HG02759 (cell line): ENCODE data around the gene APOC4.
"Not testable (repeated sequence)": the region's sequence is repeated elsewhere in the genome, so short reads cannot be mapped to it uniquely, and the experiment has no call there.

ENCODE experiments used
- ATAC-seq: cut with Tn5 transposase; IDR thresholded peaks from one replicate; pipeline ENCODE4 v1.9.1; 2021; ENCODE audit warnings: mild to moderate bottlenecking, moderate library complexity; ENCODE audit not compliant: unreplicated experiment

APOC4 gene

GRCh38 chr19:44957526-44957925, 15.5 kb downstream of the APOC4 start:
- ATAC-seq: no peak

GRCh38 chr19:44958090-44958489, 16.1 kb downstream of the APOC4 start:
- ATAC-seq: no peak

DNA sequence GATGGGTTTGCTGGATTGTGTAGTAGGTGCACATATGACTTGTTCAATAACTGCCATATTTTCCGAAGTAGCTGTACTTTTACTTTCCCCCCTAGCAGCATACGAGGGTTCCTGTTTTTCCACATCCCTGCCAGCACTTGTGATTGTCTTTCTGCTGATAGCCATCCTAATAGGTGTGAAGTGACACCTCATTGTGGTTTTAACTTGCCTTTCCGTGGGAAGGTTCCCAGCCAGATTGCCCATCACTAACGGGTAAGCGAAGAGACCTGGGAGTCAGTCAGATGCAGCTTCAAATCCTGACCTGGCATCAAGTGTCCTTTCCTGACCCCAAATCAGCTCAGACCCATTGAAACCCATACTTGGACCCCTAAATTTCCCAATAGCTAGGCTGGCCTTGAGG, 17.7 kb downstream of the APOC4 start:
- no peak for ATAC-seq

DNA sequence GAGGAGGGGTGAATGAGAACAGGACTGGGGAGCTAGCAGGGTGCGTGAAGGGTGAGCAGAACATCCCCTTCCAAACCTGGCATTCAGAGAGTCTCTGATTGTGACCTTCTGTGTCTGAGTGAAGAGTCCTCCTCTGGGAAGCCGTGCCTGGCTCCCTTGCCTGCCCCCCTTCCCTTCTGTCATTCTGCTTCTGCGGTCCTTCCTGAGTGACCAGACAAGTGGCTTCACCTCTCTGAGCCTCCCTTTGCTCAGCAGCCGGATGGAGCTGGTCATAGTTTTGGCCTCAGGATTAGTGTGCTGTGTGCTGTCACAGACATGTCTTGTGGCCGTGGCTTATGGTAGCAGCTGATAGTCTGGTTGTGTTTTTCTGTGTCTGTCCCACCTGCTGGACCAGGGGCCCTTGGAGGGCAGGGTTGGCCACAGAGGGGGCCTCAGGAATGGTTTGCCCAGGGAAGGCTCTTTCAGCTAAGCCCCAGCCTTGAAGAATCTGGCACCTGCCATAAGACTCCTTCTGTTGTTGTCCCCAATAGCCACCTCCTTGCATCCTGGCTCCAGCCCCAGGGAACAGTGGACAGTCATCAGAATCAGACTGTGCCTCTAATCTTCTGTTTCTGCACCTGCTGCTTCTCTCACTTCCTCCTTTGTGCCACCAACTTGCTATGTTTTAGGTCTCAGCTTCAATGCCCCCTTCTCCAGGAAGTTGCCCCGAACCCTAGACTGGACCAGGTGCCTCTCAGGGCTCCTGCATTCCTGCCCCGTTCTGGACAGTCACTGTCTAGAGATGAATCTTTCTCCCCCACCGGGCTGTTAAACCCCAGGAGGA, 19.1 kb downstream of the APOC4 start:
- no peak for ATAC-seq

GRCh38 chr19:44961821-44962220, 19.8 kb downstream of the APOC4 start:
- no peak for ATAC-seq

- no peak for ATAC-seq
Measured at GRCh38 chr19:44968118-44968517, 26.1 kb downstream of the APOC4 start.

DNA sequence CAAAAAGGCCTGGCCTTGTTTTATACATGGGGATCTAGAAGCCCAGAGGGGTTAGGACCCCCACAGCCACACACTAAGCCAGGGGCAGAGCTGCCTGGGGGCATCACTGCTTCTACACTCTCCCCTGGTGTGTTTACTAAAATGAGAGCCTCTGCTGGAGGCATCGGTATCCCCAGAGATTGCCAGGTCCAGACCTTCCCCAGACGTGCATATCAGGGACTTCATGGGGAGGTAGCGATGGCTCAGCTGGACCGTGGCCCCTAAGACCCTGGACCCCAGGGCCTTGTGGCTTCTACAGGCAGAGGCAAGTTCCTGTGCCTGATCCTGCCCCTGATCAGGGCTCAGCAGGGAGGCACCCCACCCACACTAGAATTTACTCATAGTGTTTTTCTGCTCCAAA, 26.6 kb downstream of the APOC4 start:
- no peak for ATAC-seq

GRCh38 chr19:44969437-44969836, 27.4 kb downstream of the APOC4 start:
- ATAC-seq: no peak

- ATAC-seq: not testable (repeated sequence)
Measured at GRCh38 chr19:44971451-44971850, 29.4 kb downstream of the APOC4 start.

DNA sequence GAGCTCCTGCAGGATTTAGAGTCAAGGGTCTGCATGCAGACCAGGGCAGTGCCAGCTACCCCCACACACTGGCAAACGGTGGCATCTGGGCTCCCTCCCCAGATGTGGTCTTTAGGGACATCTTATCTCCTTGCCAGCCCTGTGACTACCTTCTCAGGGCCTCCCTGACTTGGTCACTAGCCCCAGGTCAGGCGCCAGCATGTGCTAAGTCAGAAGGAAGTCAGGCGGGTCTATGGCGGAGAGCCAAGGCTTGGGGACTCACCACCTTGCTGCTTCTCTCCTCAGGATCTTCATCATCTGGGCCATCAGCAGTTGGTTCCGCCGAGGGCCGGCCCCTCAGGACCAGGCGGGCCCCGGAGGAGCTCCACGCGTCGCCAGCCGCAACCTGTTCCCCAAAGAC, 30.8 kb downstream of the APOC4 start:
- ATAC-seq: no peak

DNA sequence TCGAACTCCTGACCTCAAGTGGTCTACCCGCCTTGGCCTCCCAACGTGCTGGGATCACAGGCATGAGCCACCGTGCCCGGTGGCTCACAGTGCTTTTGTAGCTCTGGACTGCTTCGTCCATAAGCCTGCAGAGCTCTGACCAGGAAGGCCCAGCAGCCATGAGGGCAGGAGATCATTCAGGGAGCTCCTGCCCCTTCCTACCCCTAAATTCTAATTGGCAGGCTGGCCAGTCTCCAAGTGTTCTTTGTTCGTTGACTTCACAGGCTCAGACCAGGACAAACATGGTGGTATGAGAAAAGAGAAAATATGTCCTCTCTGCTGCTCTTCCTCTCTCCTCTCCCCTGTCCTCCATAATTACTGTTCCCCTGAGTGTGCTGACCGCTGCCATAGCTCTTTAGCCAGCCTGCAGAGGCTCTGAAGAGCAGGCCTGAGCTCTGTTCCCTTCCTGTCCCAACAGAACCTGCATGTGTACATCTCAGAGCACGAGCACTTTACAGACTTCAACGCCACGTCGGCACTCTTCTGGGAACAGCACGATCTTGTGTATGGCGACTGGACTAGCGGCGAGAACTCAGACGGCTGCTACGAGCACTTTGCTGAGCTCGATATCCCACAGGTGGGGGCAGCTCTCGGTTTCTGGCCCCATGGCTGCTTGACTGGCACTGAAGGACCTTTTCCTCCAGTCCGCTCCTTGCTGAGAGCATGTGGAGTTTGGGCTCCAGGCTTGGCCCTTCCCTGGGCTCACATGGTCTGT, 32.1 kb downstream of the APOC4 start:
- ATAC-seq: no peak

- ATAC-seq: no peak
Measured at GRCh38 chr19:44974857-44975256, 32.8 kb downstream of the APOC4 start.

DNA sequence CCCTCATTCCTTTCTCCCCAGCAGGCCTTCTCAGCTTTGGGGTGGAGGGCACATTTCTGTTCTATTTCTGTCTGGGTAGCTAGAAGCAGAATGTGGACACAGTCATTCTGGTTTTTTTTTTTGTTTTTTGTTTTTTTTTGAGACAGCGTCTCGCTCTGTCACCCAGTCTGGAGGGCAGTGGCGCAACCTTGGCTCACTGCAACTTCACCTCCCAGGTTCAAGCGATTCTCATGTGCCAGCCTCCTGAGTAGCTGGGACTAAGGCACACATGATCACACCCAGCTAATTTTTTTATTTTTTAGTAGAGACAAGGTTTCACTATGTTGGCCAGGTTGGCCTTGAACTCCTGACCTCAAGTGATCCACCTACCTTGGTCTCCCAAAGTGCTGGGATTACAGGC, 33.4 kb downstream of the APOC4 start:
- ATAC-seq: no peak

GRCh38 chr19:44984005-44984404, 42.0 kb downstream of the APOC4 start:
- no peak for ATAC-seq

- no peak for ATAC-seq
Measured at GRCh38 chr19:44985445-44985844, 43.4 kb downstream of the APOC4 start.

DNA sequence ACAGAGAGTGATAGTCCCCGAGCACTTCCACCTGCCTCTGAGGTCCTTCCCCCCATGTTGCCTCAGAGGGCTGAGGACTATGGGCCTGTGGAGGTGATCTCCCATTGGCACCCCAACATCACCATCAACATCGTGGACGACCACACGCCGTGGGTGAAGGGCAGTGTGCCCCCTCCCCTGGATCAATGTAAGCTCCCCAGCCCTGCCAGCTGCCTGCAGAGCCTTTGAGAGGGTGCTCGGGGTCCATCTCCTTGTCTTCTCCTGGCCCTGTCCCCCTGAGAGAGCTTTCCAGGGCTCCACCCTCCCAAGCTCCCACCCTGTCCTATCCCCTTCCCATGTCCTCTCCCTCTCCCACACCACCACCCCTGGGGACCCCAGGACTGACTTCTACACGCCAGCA, 44.4 kb downstream of the APOC4 start:
- no peak for ATAC-seq

DNA sequence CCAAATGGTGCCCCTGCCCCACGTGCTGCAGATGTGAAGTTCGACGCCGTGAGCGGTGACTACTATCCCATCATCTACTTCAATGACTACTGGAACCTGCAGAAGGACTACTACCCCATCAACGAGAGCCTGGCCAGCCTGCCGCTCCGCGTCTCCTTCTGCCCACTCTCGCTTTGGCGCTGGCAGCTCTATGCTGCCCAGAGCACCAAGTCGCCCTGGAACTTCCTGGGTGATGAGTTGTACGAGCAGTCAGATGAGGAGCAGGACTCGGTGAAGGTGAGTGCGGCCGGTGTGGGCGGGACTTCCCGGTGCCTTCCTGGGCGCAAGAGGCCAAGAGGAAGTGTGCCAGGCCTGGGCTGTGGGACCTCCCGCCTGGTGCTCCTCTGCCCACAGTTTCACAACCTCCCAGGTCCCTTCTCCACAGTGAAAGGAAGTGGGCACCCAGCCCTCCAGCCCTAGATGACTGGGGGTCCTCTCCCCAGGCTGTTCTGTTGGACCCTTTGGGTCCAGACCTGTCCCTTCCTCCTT, 45.2 kb downstream of the APOC4 start:
- no peak for ATAC-seq

GRCh38 chr19:44988273-44988672, 46.2 kb downstream of the APOC4 start:
- no peak for ATAC-seq

DNA sequence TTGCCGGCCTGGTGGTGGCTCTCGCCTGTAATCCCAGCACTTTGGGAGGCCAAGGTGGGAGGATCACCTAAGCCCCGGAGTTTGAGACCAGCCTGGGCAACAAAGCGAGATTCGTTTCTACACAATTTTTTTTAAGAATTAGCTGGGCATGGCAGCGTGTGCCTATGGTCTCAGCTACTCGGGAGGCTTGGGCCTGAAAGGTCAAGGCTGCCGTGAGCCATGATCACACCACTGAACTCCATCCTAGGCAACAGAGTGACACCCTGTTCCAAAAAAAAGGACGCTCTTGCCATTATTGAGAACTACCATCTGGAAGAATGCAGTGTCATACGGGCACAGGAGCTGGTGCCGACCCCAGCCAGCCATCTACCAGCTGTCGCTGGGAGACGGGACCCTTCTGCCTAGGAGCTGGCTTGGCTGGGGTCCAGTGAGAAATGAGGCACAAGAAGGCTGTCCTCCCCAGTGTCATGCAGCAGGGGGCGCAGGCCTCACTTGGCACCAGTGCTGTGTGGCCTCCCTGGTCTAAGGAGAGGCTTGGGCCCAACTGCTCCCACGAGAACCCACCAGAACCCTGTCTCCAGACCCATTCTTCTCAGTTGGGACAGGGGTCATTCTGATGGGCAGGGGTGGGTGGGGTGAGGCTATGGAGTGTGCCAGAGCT, 47.0 kb downstream of the APOC4 start:
- no peak for ATAC-seq

- no peak for ATAC-seq
Measured at GRCh38 chr19:44990459-44990858, 48.4 kb downstream of the APOC4 start.

DNA sequence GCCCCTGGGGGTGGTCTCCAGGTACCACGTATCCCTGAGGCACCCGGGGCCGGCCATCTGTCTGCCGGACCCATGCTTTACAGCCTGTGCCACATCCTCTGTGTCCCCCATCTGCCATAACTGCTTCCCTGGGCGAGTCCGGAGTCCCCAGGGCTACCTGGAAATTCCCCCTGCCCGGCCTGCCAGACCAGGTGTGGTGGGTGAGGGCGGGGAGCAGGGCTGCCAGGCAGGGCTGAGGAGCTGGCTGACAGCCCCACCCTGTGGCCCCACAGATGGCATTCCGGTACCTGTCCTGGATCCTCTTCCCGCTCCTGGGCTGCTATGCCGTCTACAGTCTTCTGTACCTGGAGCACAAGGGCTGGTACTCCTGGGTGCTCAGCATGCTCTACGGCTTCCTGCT, 48.9 kb downstream of the APOC4 start:
- no peak for ATAC-seq
